CD4-positive, alpha-beta T cell treated with Interleukin-10 for 1 hour (primary cell): Measurements from ENCODE around the gene TBXAS1.

Source experiments
- DNase-seq: peaks from one replicate; pipeline ENCODE4 v3.0.0-alpha.2; 2020

Gene TBXAS1

GRCh38 chr7:139857791-139858190, 28.7 kb downstream of the TBXAS1 start:
- no peak for DNase-seq

GRCh38 chr7:139860090-139860775, 31.2 kb downstream of the TBXAS1 start:
- DNase-seq = no peak

- DNase-seq = no peak
Observed at GRCh38 chr7:139861803-139862202, 32.7 kb downstream of the TBXAS1 start.

GRCh38 chr7:139866047-139866837, 37.2 kb downstream of the TBXAS1 start:
- DNase-seq = no peak

- DNase-seq = no peak
Observed at GRCh38 chr7:139867847-139868246, 38.8 kb downstream of the TBXAS1 start.

GRCh38 chr7:139869886-139870285, 40.8 kb downstream of the TBXAS1 start:
- DNase-seq = no peak

- DNase-seq = no peak
Observed at GRCh38 chr7:139870380-139870779, 41.3 kb downstream of the TBXAS1 start.

GRCh38 chr7:139871331-139871730, 42.3 kb downstream of the TBXAS1 start:
- DNase-seq = no peak

- no peak for DNase-seq
Observed at GRCh38 chr7:139871820-139872219, 42.8 kb downstream of the TBXAS1 start.

GRCh38 chr7:139873593-139874301, 44.7 kb downstream of the TBXAS1 start:
- DNase-seq = no peak

- no peak for DNase-seq
Observed at GRCh38 chr7:139874302-139874629, 45.2 kb downstream of the TBXAS1 start.

GRCh38 chr7:139875821-139876241, 46.8 kb downstream of the TBXAS1 start:
- DNase-seq = no peak

GRCh38 chr7:139876622-139877283, 47.7 kb downstream of the TBXAS1 start:
- DNase-seq = no peak

- DNase-seq = no peak
Observed at GRCh38 chr7:139883814-139884213, 54.8 kb downstream of the TBXAS1 start.

- DNase-seq = no peak
Observed at GRCh38 chr7:139884441-139884840, 55.4 kb downstream of the TBXAS1 start.

GRCh38 chr7:139885511-139885910, 56.4 kb downstream of the TBXAS1 start:
- no peak for DNase-seq

- DNase-seq = no peak
Observed at GRCh38 chr7:139886206-139886605, 57.1 kb downstream of the TBXAS1 start.

GRCh38 chr7:139886899-139887298, 57.8 kb downstream of the TBXAS1 start:
- no peak for DNase-seq

GRCh38 chr7:139887992-139888481, 59.0 kb downstream of the TBXAS1 start:
- no peak for DNase-seq

- DNase-seq = no peak
Observed at GRCh38 chr7:139889186-139889871, 60.3 kb downstream of the TBXAS1 start.

- DNase-seq = no peak
Observed at GRCh38 chr7:139893461-139893860, 64.4 kb downstream of the TBXAS1 start.

GRCh38 chr7:139893999-139894398, 64.9 kb downstream of the TBXAS1 start:
- no peak for DNase-seq
